HG03378 (cell line): ENCODE results near the gene C2CD4D.
"Not testable (repeated sequence)": the region's sequence is repeated elsewhere in the genome, so short reads cannot be mapped to it uniquely, and the experiment has no call there.

ENCODE experiments used
- ATAC-seq: cut with Tn5 transposase; IDR thresholded peaks from one replicate; pipeline ENCODE4 v1.9.1; 2021; ENCODE audit warnings: mild to moderate bottlenecking, moderate library complexity; ENCODE audit not compliant: unreplicated experiment

Gene C2CD4D

GRCh38 chr1:151858886-151859665, 19.5 kb upstream of the C2CD4D start:
- no peak for ATAC-seq

GRCh38 chr1:151858030-151858746, 18.6 kb upstream of the C2CD4D start:
- no peak for ATAC-seq

- ATAC-seq, result no peak
Observed at GRCh38 chr1:151855933-151856332, 16.3 kb upstream of the C2CD4D start.

- ATAC-seq, result not testable (repeated sequence)
Observed at GRCh38 chr1:151855516-151855915, 15.9 kb upstream of the C2CD4D start.

- ATAC-seq, result no peak
Observed at GRCh38 chr1:151854658-151855057, 15.0 kb upstream of the C2CD4D start.

- no peak for ATAC-seq
Observed at GRCh38 chr1:151853411-151853943, 13.9 kb upstream of the C2CD4D start, which contains the start of gene THEM5. THEM5 (minus strand) TSS chr1:151853712; CDS start chr1:151853565, 147 bp downstream.

GRCh38 chr1:151852733-151853132, 13.1 kb upstream of the C2CD4D start:
- ATAC-seq, result no peak

- ATAC-seq, result no peak
Observed at GRCh38 chr1:151851886-151852285, 12.3 kb upstream of the C2CD4D start.

GRCh38 chr1:151849871-151850270, 10.3 kb upstream of the C2CD4D start:
- no peak for ATAC-seq

- no peak for ATAC-seq
Observed at GRCh38 chr1:151849126-151849525, 9.5 kb upstream of the C2CD4D start.

- ATAC-seq, result no peak
Observed at GRCh38 chr1:151847867-151848596, 8.4 kb upstream of the C2CD4D start.

- ATAC-seq, result no peak
Observed at GRCh38 chr1:151846686-151847237, 7.1 kb upstream of the C2CD4D start.

- no peak for ATAC-seq
Observed at GRCh38 chr1:151846062-151846568, 6.5 kb upstream of the C2CD4D start.

- ATAC-seq, result no peak
Observed at GRCh38 chr1:151843398-151843797, 3.8 kb upstream of the C2CD4D start.

- no peak for ATAC-seq
Observed at GRCh38 chr1:151841141-151841540, 1.5 kb upstream of the C2CD4D start.

- ATAC-seq, result no peak
Observed at GRCh38 chr1:151840421-151840820, 801 bp upstream of the C2CD4D start.

- ATAC-seq, result no peak
Observed at GRCh38 chr1:151839082-151839412, 573 bp downstream of the C2CD4D start.

GRCh38 chr1:151838222-151839081, 1.2 kb downstream of the C2CD4D start:
- ATAC-seq, result no peak

- ATAC-seq, result no peak
Observed at GRCh38 chr1:151837884-151838221, 1.8 kb downstream of the C2CD4D start.

- ATAC-seq, result no peak
Observed at GRCh38 chr1:151837197-151837596, 2.4 kb downstream of the C2CD4D start.
